ENCODE measurements around the gene SFPQ.
A peak's percentile ranks its signal among the peaks of the same experiment; 100 is the strongest.
"Not testable (repeated sequence)": the region's sequence is repeated elsewhere in the genome, so short reads cannot be mapped to it uniquely, and the experiment has no call there.

SFPQ gene

GRCh38 chr1:35192853-35193664, at the start of gene SFPQ:
TSS of gene SFPQ (minus strand) at chr1:35193145. CDS start at chr1:35193049, 96 bp downstream.
- peak; percentile 98 for DNase-seq (ENCODE audit: low spot score)

GRCh38 chr1:35236772-35237171, 43.8 kb upstream of the SFPQ start:
- DNase-seq (ENCODE audit: low spot score), result not testable (repeated sequence)

GRCh38 chr1:35231287-35231686, 38.3 kb upstream of the SFPQ start:
- no peak for DNase-seq (ENCODE audit: low spot score)

GRCh38 chr1:35229587-35230360, 36.8 kb upstream of the SFPQ start:
- DNase-seq (ENCODE audit: low spot score), result no peak

- DNase-seq (ENCODE audit: low spot score), result no peak
Measured at GRCh38 chr1:35226546-35226945, 33.6 kb upstream of the SFPQ start.

GRCh38 chr1:35223084-35223630, 30.2 kb upstream of the SFPQ start:
- no peak for DNase-seq (ENCODE audit: low spot score)

- no peak for DNase-seq (ENCODE audit: low spot score)
Measured at GRCh38 chr1:35222322-35223083, 29.6 kb upstream of the SFPQ start.

GRCh38 chr1:35220976-35221375, 28.0 kb upstream of the SFPQ start:
- peak; percentile 61 for DNase-seq (ENCODE audit: low spot score)

GRCh38 chr1:35215346-35215745, 22.4 kb upstream of the SFPQ start:
- DNase-seq (ENCODE audit: low spot score), result no peak

GRCh38 chr1:35211120-35211414, 18.1 kb upstream of the SFPQ start:
- no peak for DNase-seq (ENCODE audit: low spot score)

- DNase-seq (ENCODE audit: low spot score), result no peak
Measured at GRCh38 chr1:35210321-35211119, 17.6 kb upstream of the SFPQ start.

- DNase-seq (ENCODE audit: low spot score), result no peak
Measured at GRCh38 chr1:35203295-35203694, 10.3 kb upstream of the SFPQ start.

- DNase-seq (ENCODE audit: low spot score), result peak; percentile 63
Measured at GRCh38 chr1:35202048-35202719, 9.2 kb upstream of the SFPQ start.

GRCh38 chr1:35201631-35202030, 8.7 kb upstream of the SFPQ start:
- no peak for DNase-seq (ENCODE audit: low spot score)

GRCh38 chr1:35192056-35192852, 691 bp downstream of the SFPQ start:
- DNase-seq (ENCODE audit: low spot score), result peak; percentile 71

- DNase-seq (ENCODE audit: low spot score), result no peak
Measured at GRCh38 chr1:35191429-35192055, 1.4 kb downstream of the SFPQ start.

GRCh38 chr1:35190784-35191183, 2.2 kb downstream of the SFPQ start:
- no peak for DNase-seq (ENCODE audit: low spot score)

- no peak for DNase-seq (ENCODE audit: low spot score)
Measured at GRCh38 chr1:35188578-35189392, 4.2 kb downstream of the SFPQ start.

GRCh38 chr1:35187816-35188342, 5.1 kb downstream of the SFPQ start:
- DNase-seq (ENCODE audit: low spot score), result no peak

Data from HuH-7 (cell line).